Neuronal stem cell (in vitro differentiated cells): ENCODE measurements around the gene EIF3CL.
"Not testable (repeated sequence)": the region's sequence is repeated elsewhere in the genome, so short reads cannot be mapped to it uniquely, and the experiment has no call there.

Experiments used
- DNase-seq: peaks from one replicate; pipeline ENCODE4 v3.0.0-alpha.2; 2013; ENCODE audit warnings: low spot score
- H2AFZ ChIP-seq: one replicate; pipeline ENCODE4 v1.6.1; 2013; ENCODE audit warnings: mild to moderate bottlenecking, low read length, inconsistent platforms
- H2AK5ac ChIP-seq: 2 replicates; pipeline ENCODE4 v1.6.1; 2013; ENCODE audit warnings: low read depth, mild to moderate bottlenecking, inconsistent platforms, low read length, moderate library complexity, mixed read lengths
- H2BK120ac ChIP-seq: 2 replicates; pipeline ENCODE4 v1.6.1; 2013; ENCODE audit warnings: low read depth, mild to moderate bottlenecking, inconsistent platforms, low read length, moderate library complexity, mixed read lengths
- H2BK12ac ChIP-seq: one replicate; pipeline ENCODE4 v1.6.1; 2013; ENCODE audit warnings: low read length, inconsistent platforms
- H2BK15ac ChIP-seq: 2 replicates; pipeline ENCODE4 v1.6.1; 2013; ENCODE audit warnings: mild to moderate bottlenecking, low read length, inconsistent platforms, mixed read lengths
- H2BK5ac ChIP-seq: one replicate; pipeline ENCODE4 v1.6.1; 2013; ENCODE audit warnings: inconsistent platforms, mild to moderate bottlenecking, low read length, moderate library complexity
- H3K14ac ChIP-seq: one replicate; pipeline ENCODE4 v1.6.1; 2013; ENCODE audit warnings: low read length, inconsistent platforms
- H3K18ac ChIP-seq: 2 replicates; pipeline ENCODE4 v1.6.1; 2013; ENCODE audit warnings: low read length, inconsistent platforms
- H3K23ac ChIP-seq: 2 replicates; pipeline ENCODE4 v1.6.1; 2013; ENCODE audit warnings: low read depth, mild to moderate bottlenecking, mixed read lengths, low read length, inconsistent platforms; ENCODE audit not compliant: poor library complexity
- H3K27ac ChIP-seq: replicated peaks from 3 replicates; pipeline ENCODE4 v1.5.1; 2013; ENCODE audit warnings: low read length, inconsistent platforms
- H3K27me3 ChIP-seq, 3 experiments: 2 replicates each; pipeline ENCODE4 v1.6.1; 2013; ENCODE audit warnings: low read length in 3 of 3, mild to moderate bottlenecking in 2 of 3, inconsistent platforms in 1 of 3, low read depth in 1 of 3, mixed read lengths in 1 of 3, moderate library complexity in 1 of 3; ENCODE audit not compliant: control insufficient read depth in 3 of 3, insufficient read depth in 3 of 3
- H3K36me3 ChIP-seq, 2 donors: replicated peaks in 1 of 2; 2 replicates each; pipeline ENCODE4 v1.6.1; 2013; ENCODE audit warnings: low read length in 2 of 2; ENCODE audit not compliant: control insufficient read depth in 2 of 2, insufficient read depth in 2 of 2
- H3K4ac ChIP-seq: 2 replicates; pipeline ENCODE4 v1.6.1; 2013; ENCODE audit warnings: inconsistent platforms, mild to moderate bottlenecking, low read length, moderate library complexity
- H3K4me1 ChIP-seq, 2 donors: 1 replicate in 1 of 2; 2 replicates in 1 of 2; pipeline ENCODE4 v1.6.1; 2013; ENCODE audit warnings: low read length in 2 of 2, low read depth in 1 of 2; ENCODE audit not compliant: control insufficient read depth in 2 of 2, insufficient read depth in 1 of 2
- H3K4me2 ChIP-seq: one replicate; pipeline ENCODE4 v1.6.1; 2013; ENCODE audit warnings: mild to moderate bottlenecking, low read length, inconsistent platforms; ENCODE audit not compliant: insufficient read depth, poor library complexity, severe bottlenecking
- H3K4me3 ChIP-seq, 2 donors: 2 replicates each; pipeline ENCODE4 v1.5.1; 2013; ENCODE audit warnings: low read length in 2 of 2, mild to moderate bottlenecking in 2 of 2, inconsistent platforms in 1 of 2, moderate library complexity in 1 of 2
- H3K79me1 ChIP-seq: one replicate; pipeline ENCODE4 v1.6.1; 2013; ENCODE audit warnings: low read depth, mild to moderate bottlenecking, inconsistent platforms, low read length, moderate library complexity
- H3K9ac ChIP-seq: one replicate; pipeline ENCODE4 v1.6.1; 2013; ENCODE audit warnings: mild to moderate bottlenecking, low read depth, low read length, inconsistent platforms; ENCODE audit not compliant: poor library complexity
- H3K9me3 ChIP-seq, 2 donors: replicated peaks in 1 of 2; 2 replicates each; pipeline versions ENCODE3 to v1.6.1; 2013; ENCODE audit warnings: low read length in 2 of 2, mild to moderate bottlenecking in 2 of 2, inconsistent platforms in 1 of 2, low read depth in 1 of 2, mixed read lengths in 1 of 2, moderate library complexity in 1 of 2; ENCODE audit not compliant: control insufficient read depth in 2 of 2, insufficient read depth in 1 of 2
- H4K8ac ChIP-seq: one replicate; pipeline ENCODE4 v1.6.1; 2013; ENCODE audit warnings: low read depth, mild to moderate bottlenecking, inconsistent platforms, low read length, moderate library complexity
- H4K91ac ChIP-seq: one replicate; pipeline ENCODE4 v1.6.1; 2013; ENCODE audit warnings: low read length, low read depth, mild to moderate bottlenecking, inconsistent platforms; ENCODE audit not compliant: poor library complexity
- WGBS, 2 donors: extraction: QIAGEN DNeasy Blood & Tissue Kit; methylation state at CpG; one replicate each; pipeline ENCODE4 v1.1.7; 2013; ENCODE audit warnings: missing lambda C conversion rate in 2 of 2, mixed read lengths in 1 of 2; ENCODE audit not compliant: insufficient read length in 2 of 2, insufficient replicate concordance in 1 of 2; ENCODE audit errors: extremely low coverage in 2 of 2; 5-methylcytosine and 5-hydroxymethylcytosine counted together

EIF3CL gene

DNA sequence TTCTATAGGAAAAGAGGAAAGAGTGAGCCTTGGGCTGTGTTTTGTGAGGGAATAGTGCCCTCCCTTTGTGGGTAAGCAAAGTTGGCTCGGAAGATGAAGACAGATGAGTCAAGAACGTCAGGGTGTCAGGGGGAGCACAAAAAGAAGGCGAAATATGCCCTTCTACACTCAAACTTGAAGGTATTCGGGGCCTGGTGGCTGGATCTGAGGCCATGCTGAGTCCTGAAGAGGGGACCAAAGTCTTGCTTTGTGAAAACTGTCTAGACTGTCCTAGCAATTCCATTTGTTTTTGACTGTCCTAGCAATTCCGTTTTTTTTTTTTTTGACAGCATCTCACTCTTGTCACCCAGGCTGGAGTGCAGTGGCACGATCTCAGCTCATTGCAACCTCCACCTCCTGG is 35.3 kb upstream of the EIF3CL start:
- not testable (repeated sequence) for H3K9ac ChIP-seq, H2BK120ac ChIP-seq, H2BK15ac ChIP-seq, H2BK5ac ChIP-seq, H3K36me3 ChIP-seq, H2AFZ ChIP-seq, H3K18ac ChIP-seq, H3K23ac ChIP-seq, H3K9me3 ChIP-seq, H3K4me2 ChIP-seq, H3K14ac ChIP-seq, H4K8ac ChIP-seq, H3K4me3 ChIP-seq, H3K27me3 ChIP-seq, DNase-seq, H3K79me1 ChIP-seq, H3K27ac ChIP-seq, H4K91ac ChIP-seq, H2BK12ac ChIP-seq, H3K4me1 ChIP-seq, H3K4ac ChIP-seq, H2AK5ac ChIP-seq
- no CpG with 5 or more reads among the region's 6 CpGs for WGBS, 2 donors

DNA sequence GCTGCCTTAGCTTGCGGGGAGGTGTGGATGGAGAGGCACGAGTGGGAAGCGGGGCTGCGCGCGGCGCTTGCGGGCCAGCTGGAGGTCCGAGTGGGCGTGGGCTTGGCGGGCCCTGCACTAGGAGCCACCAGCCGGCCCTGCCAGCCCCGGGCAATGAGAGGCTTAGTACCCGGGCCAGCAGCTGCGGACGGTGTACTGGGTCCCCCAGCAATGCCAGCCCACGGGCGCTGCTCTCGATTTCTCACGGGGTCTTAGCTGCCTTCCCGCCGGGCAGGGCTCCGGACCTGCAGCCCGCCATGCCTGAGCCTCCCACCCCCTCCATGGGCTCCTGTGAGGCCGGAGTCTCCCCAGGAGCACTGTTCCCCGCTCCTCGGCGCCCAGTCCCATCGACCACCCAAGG is 31.7 kb upstream of the EIF3CL start:
- H3K36me3 ChIP-seq, H2AK5ac ChIP-seq, H4K8ac ChIP-seq, H3K14ac ChIP-seq, H2BK15ac ChIP-seq, H4K91ac ChIP-seq, H3K9ac ChIP-seq, H2BK120ac ChIP-seq, H3K4ac ChIP-seq, H3K23ac ChIP-seq, H3K27ac ChIP-seq, H3K4me1 ChIP-seq, H3K79me1 ChIP-seq, H3K4me3 ChIP-seq, H3K27me3 ChIP-seq, DNase-seq, H2BK12ac ChIP-seq, H3K4me2 ChIP-seq, H3K9me3 ChIP-seq, H2BK5ac ChIP-seq, H3K18ac ChIP-seq, H2AFZ ChIP-seq: not testable (repeated sequence)
- no CpG with 5 or more reads among the region's 29 CpGs for WGBS, 2 donors

DNA sequence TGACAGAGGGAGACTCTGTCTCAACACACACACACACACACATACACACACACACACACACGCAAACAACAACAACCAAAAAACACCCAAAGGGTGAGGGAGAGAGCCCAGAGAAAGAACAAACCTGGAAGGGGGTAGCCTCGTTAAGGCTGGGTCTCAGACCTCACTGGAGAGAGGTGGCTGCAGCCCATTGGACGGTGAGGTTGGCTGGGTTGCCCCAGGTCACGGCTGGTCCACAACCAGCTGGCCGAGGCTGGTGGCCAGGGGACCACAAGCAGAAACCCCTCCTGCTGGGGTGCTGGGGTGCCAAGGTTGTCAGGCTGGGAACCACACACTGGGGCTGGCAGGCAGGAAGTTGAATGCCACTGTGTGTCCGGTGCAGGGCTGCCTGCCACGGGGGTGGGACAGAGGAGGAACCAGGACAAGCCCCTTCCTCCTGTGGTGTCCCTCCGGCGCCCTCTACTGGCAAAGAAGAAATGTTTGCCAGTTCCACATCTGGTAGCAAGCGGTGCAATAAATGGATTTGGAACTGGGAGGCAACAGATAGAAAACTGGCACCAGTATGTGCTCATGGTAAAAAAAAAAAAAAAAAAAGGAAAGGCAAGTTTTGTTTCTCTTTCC is 22.5 kb upstream of the EIF3CL start:
- DNase-seq, H4K91ac ChIP-seq: not testable (repeated sequence)
- no CpG with 5 or more reads among the region's 10 CpGs for WGBS, 2 donors

DNA sequence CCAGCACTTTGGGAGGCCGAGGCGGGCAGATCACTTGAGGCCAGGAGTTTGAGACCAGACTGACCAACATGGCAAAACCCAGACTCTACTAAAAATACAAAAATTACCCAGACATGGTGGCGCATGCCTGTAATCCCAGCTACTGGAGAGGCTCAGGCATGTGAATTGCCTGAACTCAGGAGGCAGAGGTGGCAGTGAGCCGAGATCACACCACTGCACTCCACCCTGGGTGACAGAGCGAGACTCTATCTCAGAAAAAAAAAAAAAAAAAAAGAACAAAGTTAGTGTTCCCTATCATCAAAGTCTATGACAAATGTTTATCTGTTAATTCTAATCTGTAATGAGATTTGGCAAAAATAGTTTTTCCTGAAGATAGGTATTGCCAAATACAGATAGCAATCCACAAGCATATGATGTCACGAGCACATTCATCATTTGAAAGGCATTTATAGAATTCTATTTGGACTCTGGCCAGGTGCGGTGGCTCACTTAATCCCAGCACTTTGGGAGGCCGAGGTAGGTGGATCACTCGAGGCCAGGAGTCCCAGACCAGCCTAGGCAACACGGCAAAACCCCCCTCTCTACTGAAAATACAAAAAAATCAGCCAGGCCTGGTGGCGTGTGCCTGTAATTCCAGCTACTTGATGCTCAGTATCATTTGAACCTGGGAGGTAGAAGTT is 17.6 kb upstream of the EIF3CL start:
- not testable (repeated sequence) for H3K36me3 ChIP-seq, H2AK5ac ChIP-seq, H2BK5ac ChIP-seq

More for the DNA sequence above, 22.5 kb upstream of the EIF3CL start:
- not testable (repeated sequence) for H3K79me1 ChIP-seq, H3K9me3 ChIP-seq, H3K4me3 ChIP-seq, H2BK5ac ChIP-seq, H3K36me3 ChIP-seq, H2BK15ac ChIP-seq, H3K4me1 ChIP-seq, H3K4me2 ChIP-seq, H3K18ac ChIP-seq, H4K8ac ChIP-seq, H2BK120ac ChIP-seq, H3K27ac ChIP-seq, H3K27me3 ChIP-seq, H2AFZ ChIP-seq, H2AK5ac ChIP-seq, H3K4ac ChIP-seq, H2BK12ac ChIP-seq, H3K9ac ChIP-seq, H3K14ac ChIP-seq, H3K23ac ChIP-seq

More for the DNA sequence above, 17.6 kb upstream of the EIF3CL start:
- not testable (repeated sequence) for H3K4ac ChIP-seq, H2BK15ac ChIP-seq, H2AFZ ChIP-seq, H2BK12ac ChIP-seq, H3K9ac ChIP-seq, H3K27ac ChIP-seq, H3K4me1 ChIP-seq, H3K23ac ChIP-seq, H4K91ac ChIP-seq, H3K4me3 ChIP-seq, H3K4me2 ChIP-seq, H3K18ac ChIP-seq, H3K9me3 ChIP-seq, H3K27me3 ChIP-seq, DNase-seq, H3K79me1 ChIP-seq, H3K14ac ChIP-seq, H2BK120ac ChIP-seq, H4K8ac ChIP-seq
- no CpG with 5 or more reads among the region's 11 CpGs for WGBS, 2 donors
